HepG2 (cell line): Measurements from ENCODE around the gene FBXO48.

ENCODE experiments used
- CSRNP1 ChIP-seq: sonication (generic); formaldehyde crosslinking; IDR thresholded peaks from 2 replicates; pipeline ENCODE4 v1.8.1; 2023; ENCODE audit warnings: mild to moderate bottlenecking, missing genetic modification reagents
- CTCF ChIP-seq: sonication (generic); formaldehyde crosslinking; IDR thresholded peaks from 2 replicates; pipeline ENCODE4 v1.5.0; 2020; ENCODE audit warnings: mild to moderate bottlenecking, missing genetic modification reagents, moderate library complexity
- KDM2A ChIP-seq: sonication (generic); formaldehyde crosslinking; IDR thresholded peaks from 2 replicates; pipeline ENCODE4 v1.4.0; 2020; ENCODE audit warnings: low read depth, missing genetic modification reagents, borderline replicate concordance
- POLR2AphosphoS5 ChIP-seq: IDR thresholded peaks from 2 replicates; pipeline ENCODE4 v1.6.1; 2012; ENCODE audit warnings: low read depth, low read length
- ZNF460 ChIP-seq: sonication (generic); formaldehyde crosslinking; IDR thresholded peaks from 2 replicates; pipeline ENCODE4 v1.5.1; 2020; ENCODE audit warnings: missing genetic modification reagents, mild to moderate bottlenecking, borderline replicate concordance
- ZNF614 ChIP-seq: IDR thresholded peaks from 2 replicates; pipeline ENCODE4 v1.6.1; 2018; ENCODE audit warnings: missing biosample characterization, missing genetic modification reagents, inconsistent platforms, borderline replicate concordance
- ZNF713 ChIP-seq: sonication (generic); formaldehyde crosslinking; IDR thresholded peaks from 2 replicates; pipeline ENCODE4 v1.4.0; 2020; ENCODE audit warnings: mild to moderate bottlenecking, missing genetic modification reagents
- TF ChIP-seq, protein P1 (sequence below): sonication (generic); formaldehyde crosslinking; IDR thresholded peaks from 2 replicates; pipeline ENCODE4 v1.4.0; 2020; ENCODE audit warnings: mild to moderate bottlenecking, missing genetic modification reagents

GRCh38 chr2:68415521-68415920 is 51.6 kb downstream of the FBXO48 start:
- TF ChIP-seq ZNF713 (CRISPR knock-in tag): no peak
- TF ChIP-seq KDM2A (CRISPR knock-in tag): no peak
- no peak for TF ChIP-seq ZNF460 (CRISPR knock-in tag)
- TF ChIP-seq, protein P1, sequence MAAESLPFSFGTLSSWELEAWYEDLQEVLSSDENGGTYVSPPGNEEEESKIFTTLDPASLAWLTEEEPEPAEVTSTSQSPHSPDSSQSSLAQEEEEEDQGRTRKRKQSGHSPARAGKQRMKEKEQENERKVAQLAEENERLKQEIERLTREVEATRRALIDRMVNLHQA: no peak
- no peak for TF ChIP-seq CSRNP1 (CRISPR knock-in tag)
- no peak for TF ChIP-seq ZNF614 (CRISPR knock-in tag)
- TF ChIP-seq POLR2AphosphoS5: no peak
- TF ChIP-seq CTCF (CRISPR knock-in tag): no peak
